Suppressor macrophage treated with lipopolysaccharide for 4 hours (primary cell): ENCODE measurements around the gene SSMEM1.
A peak's percentile ranks its signal among the peaks of the same experiment; 100 is the strongest.
"Not testable (repeated sequence)": the region's sequence is repeated elsewhere in the genome, so short reads cannot be mapped to it uniquely, and the experiment has no call there.

Experiments used
- DNase-seq: peaks from one replicate; pipeline ENCODE4 v3.0.0-alpha.2; 2020

The SSMEM1 gene, protein sequence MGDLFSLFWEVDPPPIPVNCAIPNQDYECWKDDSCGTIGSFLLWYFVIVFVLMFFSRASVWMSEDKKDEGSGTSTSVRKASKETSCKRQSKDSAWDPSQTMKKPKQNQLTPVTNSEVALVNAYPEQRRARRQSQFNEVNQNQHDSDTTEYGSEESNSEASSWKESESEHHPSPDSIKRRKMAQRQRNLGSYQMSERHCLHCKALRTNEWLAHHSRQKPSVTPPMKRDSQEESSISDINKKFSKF

GRCh38 chr7:130207642-130208041 lies at the start of gene SSMEM1:
Gene SSMEM1, plus strand, starts transcription at chr7:130207860. Its CDS starts 51 bp downstream, at chr7:130207911.
- peak; percentile 57 for DNase-seq

DNA sequence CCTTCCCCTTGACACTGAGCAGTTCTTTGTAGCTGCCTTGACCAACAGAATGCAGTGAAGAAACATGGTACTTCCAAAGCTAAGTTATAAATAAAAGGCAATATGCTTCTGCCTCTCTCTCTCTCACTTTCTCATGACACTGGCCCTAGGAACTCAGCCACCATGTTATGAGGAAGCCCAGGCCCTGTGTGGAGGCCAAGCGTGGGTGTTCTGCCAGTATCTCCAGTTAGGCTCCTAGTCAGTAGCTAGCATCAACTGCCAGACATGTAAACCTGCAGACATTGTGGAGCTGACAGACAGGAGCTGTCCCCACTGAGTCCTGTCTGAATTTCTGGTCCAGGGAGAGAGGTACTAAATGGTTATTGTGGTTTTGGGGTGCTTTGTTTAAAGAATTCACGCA lies 47.6 kb upstream of the SSMEM1 start:
- no peak for DNase-seq

- no peak for DNase-seq
Observed at GRCh38 chr7:130160455-130160854, 47.2 kb upstream of the SSMEM1 start.

GRCh38 chr7:130162196-130162595 lies 45.5 kb upstream of the SSMEM1 start:
- no peak for DNase-seq

- no peak for DNase-seq
Observed at GRCh38 chr7:130174237-130174959, 33.3 kb upstream of the SSMEM1 start.

DNA sequence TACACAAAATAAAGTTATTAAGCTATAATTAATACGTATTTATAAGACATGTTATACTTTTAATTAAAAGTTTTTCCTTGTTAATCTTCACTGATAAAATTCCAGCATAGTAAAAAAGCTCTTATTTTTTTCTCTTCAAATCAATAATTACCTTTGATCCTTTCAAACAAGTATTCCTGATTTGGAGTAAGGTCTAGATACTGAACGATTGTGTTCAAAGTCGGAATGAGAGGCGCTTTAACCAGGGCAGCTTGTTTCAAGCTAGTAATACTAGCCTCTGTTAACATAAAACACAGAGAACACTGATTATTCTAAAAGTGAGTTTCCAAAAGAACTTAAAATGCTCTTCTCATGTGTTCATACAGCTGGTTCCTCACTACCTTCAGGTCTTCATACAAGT lies 29.4 kb upstream of the SSMEM1 start:
- DNase-seq = no peak

GRCh38 chr7:130179631-130180030 lies 28.0 kb upstream of the SSMEM1 start:
- no peak for DNase-seq

- DNase-seq = peak; percentile 57
Observed at GRCh38 chr7:130180571-130181262, 26.9 kb upstream of the SSMEM1 start.

- no peak for DNase-seq
Observed at GRCh38 chr7:130181263-130181605, 26.4 kb upstream of the SSMEM1 start.

DNA sequence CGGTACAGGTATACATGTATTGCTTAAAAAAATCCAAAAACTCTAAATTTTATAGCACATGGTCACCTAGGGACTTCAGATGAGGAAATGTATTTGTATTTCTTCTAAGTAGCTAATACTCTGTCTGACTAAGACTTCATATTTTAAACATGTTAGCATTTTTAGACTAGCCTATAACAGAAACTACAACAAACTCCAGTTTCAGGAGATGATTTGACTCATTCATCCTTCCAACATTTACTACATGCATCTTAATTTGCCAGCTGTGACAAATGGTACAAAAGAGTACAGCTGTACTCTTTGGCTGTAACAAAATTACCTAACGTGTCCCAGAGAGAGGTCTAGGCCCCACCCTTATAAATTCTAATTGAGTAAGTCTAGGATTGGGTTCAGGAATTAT lies 24.7 kb upstream of the SSMEM1 start:
- DNase-seq = no peak

DNA sequence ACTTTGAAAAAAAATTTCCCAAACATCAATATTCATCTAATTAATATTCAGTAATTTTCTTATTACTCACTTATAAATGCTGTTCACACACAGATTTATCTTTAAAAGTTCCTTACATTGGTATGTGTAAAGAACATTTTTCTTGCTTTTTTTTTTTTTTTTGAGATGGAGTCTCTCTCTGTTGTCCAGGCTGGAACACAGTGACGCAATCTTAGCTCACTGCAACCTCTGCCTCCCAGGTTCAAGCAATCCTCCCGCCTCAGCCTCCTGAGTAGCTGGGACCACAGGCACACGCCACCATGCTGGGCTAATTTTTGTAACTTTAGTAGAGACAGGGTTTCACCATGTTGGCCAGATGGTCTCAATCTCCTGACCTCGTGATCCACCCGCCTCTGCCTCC lies 23.3 kb upstream of the SSMEM1 start:
- not testable (repeated sequence) for DNase-seq

GRCh38 chr7:130187360-130187759 lies 20.3 kb upstream of the SSMEM1 start:
- no peak for DNase-seq

- DNase-seq = no peak
Observed at GRCh38 chr7:130189343-130189742, 18.3 kb upstream of the SSMEM1 start.

DNA sequence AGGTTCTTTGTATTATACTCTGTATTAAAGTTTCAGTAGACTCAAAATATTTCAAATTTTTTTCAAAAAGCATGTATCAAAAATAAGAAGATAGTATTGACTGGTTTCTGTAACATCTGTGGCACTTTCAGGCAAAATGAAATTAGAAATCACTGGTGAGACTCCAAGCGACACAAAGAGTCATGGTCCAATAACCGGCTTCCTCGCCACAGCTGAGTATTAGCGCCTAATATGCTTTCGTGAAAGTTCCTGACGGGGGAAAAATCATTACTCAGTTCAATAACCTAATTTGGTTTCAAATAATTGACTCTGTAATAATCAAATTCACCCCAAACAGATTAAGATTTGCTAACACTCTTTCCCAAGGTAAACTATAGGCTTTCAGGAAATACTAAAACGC lies 15.9 kb upstream of the SSMEM1 start:
- DNase-seq = no peak

DNA sequence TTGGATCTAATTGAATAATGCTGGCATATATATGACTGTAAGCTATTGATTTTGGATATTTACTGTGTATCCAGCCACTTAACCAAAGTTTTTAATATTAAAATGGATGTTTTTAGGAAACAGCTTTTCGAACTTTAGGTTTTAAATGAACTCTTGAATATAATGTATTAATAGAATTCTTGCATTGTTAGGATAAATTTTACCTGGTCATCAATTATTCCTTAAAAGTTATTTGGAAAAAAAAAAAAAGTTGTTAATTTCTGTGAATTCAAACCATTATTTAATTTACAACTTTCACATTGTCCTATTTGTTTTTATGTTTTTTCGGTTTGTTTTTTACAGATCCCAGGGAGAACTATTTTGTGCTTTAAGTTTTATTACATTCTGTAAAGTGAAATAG lies 12.3 kb upstream of the SSMEM1 start:
- no peak for DNase-seq

GRCh38 chr7:130196476-130196875 lies 11.2 kb upstream of the SSMEM1 start:
- no peak for DNase-seq

DNA sequence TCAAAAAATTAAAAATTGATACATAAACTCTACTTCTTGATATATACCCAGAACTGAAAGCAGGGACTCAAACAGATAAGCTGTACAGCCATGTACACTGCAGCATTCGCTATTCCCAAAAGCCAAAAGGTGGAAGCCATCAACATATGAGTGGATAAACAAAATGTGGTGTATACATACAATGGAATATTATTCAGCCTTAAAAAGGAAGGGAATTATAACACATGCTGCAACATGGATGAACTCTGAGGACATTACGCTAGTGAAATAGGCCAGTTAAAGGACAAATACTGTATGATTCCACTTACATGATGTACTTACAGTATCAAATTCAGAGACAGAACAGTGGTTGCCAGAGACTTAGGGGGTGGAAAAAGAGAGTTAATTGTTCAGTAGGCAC lies 10.6 kb upstream of the SSMEM1 start:
- DNase-seq = no peak

DNA sequence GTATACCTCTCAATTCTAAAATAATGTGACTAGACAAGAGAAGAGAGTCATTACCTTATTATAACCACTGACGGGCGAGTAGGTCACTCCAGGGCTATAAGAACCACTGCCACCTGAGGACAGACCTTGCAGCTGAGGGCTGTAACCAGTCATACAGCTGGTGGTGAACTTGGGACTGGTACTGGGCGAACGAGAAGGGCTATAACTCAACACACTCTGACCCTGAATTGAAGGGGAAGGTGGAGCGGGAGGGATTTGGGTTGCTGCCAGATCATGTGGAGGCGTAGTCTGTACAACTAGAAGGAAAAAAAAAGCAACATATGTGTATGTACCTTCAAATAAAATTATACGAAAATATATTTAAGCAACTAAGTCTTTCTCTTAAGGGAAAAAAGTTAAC lies 5.9 kb upstream of the SSMEM1 start:
- no peak for DNase-seq

- peak; percentile 99 for DNase-seq
Observed at GRCh38 chr7:130205084-130205947, 2.3 kb upstream of the SSMEM1 start, which contains the start of gene TMEM209. Gene TMEM209, minus strand, starts transcription at chr7:130205406. Its CDS starts 31 bp downstream, at chr7:130205375.

GRCh38 chr7:130207033-130207432 lies 627 bp upstream of the SSMEM1 start:
- no peak for DNase-seq

DNA sequence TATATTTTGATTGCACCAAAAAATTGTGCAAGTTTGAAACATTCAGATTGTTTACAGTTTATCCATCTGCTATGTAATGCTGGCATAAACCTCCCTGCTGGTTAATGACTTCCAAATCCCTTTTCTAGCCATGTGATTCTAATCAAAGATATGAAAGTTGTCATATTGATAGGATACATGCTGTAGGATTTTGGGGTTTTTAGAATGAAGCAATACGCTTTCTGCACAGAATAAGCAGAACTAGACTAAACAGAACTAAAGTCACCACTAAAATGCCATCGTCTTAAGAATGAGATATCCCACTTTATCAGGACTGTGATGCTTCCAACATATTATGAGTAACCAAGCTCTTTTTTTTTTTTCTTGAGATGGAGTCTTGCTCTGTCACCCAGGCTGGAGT lies 856 bp downstream of the SSMEM1 start:
- DNase-seq = no peak

- no peak for DNase-seq
Observed at GRCh38 chr7:130210181-130210935, 2.7 kb downstream of the SSMEM1 start.
